Chondrocyte (in vitro differentiated cells): Measurements from ENCODE around the gene KCNAB2. TPM values are rescaled to one million over a fixed set of nuclear protein-coding genes. Genes with fewer than 3 reads are reported as not detected.
A peak's percentile ranks its signal among the peaks of the same experiment; 100 is the strongest.

Experiments used
- DNase-seq: peaks from one replicate; pipeline ENCODE4 v3.0.0; 2021; ENCODE audit warnings: mixed read lengths, low spot score
- H3K27ac Mint-ChIP-seq: one replicate; pipeline ENCODE4 v1.8.0; 2021; ENCODE audit warnings: mild to moderate bottlenecking, moderate library complexity, mixed read lengths; ENCODE audit not compliant: unreplicated experiment
- H3K27me3 Mint-ChIP-seq: 2 replicates; pipeline ENCODE4 v1.8.0; 2021; ENCODE audit warnings: low read depth, mixed read lengths
- H3K36me3 Mint-ChIP-seq: 2 replicates; pipeline ENCODE4 v1.8.0; 2021; ENCODE audit warnings: low read depth, mixed read lengths
- H3K4me1 Mint-ChIP-seq: 2 replicates; pipeline ENCODE4 v1.8.0; 2021; ENCODE audit warnings: low read depth, mild to moderate bottlenecking, mixed read lengths
- H3K4me3 Mint-ChIP-seq: one replicate; pipeline ENCODE4 v1.8.0; 2021; ENCODE audit warnings: mild to moderate bottlenecking, moderate library complexity, mixed read lengths; ENCODE audit not compliant: unreplicated experiment
- H3K9me3 Mint-ChIP-seq: 2 replicates; pipeline ENCODE4 v1.8.0; 2021; ENCODE audit warnings: low read depth, mixed read lengths
- total RNA-seq: library from RNA; stranded (reverse); gene quantifications from 3 replicates; pipeline ENCODE4 v1.2.1, GENCODE V29; 2021
- TF ChIP-seq, protein P1 (sequence below): fragments of 200-600 bp; sonication (generic); IDR thresholded peaks from 2 replicates; pipeline ENCODE4 v1.5.0; 2021; ENCODE audit warnings: antibody characterized with exemption, mild to moderate bottlenecking, moderate library complexity

Gene KCNAB2
- total RNA-seq, 1 donor from 2014 or later = 5.2 TPM

DNA sequence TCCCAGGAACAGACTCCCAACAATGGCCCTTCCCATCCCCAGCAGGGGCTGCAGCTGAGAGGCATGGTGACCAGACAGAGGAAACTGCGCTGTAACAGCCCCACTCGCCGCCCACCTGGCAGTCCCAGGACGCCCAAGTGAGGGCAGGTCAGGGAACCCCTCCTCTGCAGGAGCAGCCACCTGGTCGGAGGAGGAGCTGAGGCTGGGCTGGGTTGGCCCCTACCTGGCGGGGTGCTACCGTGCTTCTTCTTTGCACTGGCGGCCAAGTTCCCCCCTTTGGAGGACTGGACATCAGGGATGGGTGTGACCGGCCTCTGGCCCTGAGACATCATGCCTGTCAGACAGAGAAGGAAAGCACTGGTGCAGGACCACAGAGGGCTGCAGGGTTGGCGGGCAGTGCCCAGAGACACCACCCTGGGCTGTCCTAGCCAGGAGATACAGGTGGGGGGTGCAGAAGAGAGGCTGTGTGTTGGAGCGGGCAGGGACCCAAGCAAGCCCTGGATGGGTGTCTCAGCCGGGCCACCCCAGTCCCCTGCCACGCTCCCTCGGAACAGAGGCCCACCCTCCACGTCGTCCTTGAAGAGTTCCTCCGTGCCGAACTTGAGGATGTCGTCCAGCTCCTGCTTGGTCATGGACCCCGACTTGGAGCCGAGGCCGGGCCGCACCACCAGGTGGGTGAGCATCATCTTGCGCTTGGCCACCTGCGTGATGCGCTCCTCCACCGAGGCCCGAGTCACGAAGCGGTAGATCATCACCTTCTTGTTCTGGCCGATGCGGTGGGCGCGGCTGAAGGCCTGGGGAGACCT, 82.8 kb downstream of the KCNAB2 start:
- TF ChIP-seq, protein P1, sequence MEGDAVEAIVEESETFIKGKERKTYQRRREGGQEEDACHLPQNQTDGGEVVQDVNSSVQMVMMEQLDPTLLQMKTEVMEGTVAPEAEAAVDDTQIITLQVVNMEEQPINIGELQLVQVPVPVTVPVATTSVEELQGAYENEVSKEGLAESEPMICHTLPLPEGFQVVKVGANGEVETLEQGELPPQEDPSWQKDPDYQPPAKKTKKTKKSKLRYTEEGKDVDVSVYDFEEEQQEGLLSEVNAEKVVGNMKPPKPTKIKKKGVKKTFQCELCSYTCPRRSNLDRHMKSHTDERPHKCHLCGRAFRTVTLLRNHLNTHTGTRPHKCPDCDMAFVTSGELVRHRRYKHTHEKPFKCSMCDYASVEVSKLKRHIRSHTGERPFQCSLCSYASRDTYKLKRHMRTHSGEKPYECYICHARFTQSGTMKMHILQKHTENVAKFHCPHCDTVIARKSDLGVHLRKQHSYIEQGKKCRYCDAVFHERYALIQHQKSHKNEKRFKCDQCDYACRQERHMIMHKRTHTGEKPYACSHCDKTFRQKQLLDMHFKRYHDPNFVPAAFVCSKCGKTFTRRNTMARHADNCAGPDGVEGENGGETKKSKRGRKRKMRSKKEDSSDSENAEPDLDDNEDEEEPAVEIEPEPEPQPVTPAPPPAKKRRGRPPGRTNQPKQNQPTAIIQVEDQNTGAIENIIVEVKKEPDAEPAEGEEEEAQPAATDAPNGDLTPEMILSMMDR = no peak
- H3K4me3 Mint-ChIP-seq = no peak overlapping the region
- peak; percentile 91 for DNase-seq
- H3K9me3 Mint-ChIP-seq = peaks cover 14% of the 10 kb centered on the region
- H3K36me3 Mint-ChIP-seq = peaks cover 4% of the 10 kb centered on the region
- H3K27me3 Mint-ChIP-seq = peaks cover 14% of the 10 kb centered on the region
- no peaks in the 10 kb centered on the region for H3K4me1 Mint-ChIP-seq
- no peak overlapping the region for H3K27ac Mint-ChIP-seq

DNA sequence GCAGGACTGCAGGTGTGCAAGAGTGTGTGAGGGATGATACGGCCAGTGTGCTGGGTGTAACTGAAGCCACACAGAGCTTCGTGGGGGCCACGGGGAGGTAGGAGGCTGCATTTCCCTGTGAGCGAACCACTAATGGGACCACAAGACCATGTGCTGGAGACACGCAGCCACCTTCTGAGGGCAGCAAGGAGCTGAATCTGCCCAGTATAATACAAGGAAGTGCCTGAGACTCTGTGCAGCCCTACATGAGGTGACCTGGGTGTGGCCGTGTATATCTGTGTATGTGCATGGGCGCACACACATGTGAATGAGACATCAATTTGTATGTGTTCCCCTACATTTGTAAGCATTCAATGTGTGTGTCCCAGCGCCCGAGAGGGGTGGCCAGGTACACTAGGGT, 83.6 kb downstream of the KCNAB2 start:
- peaks cover 14% of the 10 kb centered on the region for H3K27me3 Mint-ChIP-seq
- DNase-seq = peak; percentile 42
- H3K4me1 Mint-ChIP-seq = no peaks in the 10 kb centered on the region
- peaks cover 4% of the 10 kb centered on the region for H3K36me3 Mint-ChIP-seq
- H3K27ac Mint-ChIP-seq = no peak overlapping the region
- TF ChIP-seq, protein P1 = no peak
- H3K9me3 Mint-ChIP-seq = peaks cover 14% of the 10 kb centered on the region
- H3K4me3 Mint-ChIP-seq = no peak overlapping the region

DNA sequence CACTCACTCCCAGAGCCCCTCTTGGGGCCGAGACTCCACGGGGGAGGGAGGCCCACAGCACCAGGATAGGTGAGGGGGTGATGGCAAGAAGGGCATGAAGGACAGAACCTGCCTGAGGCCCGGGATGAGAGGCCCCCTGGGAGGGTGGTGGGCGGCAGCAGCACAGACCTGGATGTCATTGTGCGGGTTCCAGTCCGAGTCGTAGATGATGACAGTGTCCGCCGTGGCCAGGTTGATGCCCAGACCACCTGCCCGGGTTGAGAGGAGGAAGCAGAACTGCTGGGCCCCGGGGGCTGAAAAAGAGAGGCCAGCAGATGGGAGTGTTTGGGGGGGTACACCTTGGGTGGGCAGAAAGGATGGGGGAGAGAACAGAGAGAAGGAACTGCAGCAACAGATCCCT, 84.3 kb downstream of the KCNAB2 start:
- no peaks in the 10 kb centered on the region for H3K4me1 Mint-ChIP-seq
- TF ChIP-seq, protein P1 = no peak
- H3K9me3 Mint-ChIP-seq = peaks cover 14% of the 10 kb centered on the region
- peaks cover 4% of the 10 kb centered on the region for H3K36me3 Mint-ChIP-seq
- H3K4me3 Mint-ChIP-seq = no peak overlapping the region
- peak; percentile 90 for DNase-seq
- peaks cover 14% of the 10 kb centered on the region for H3K27me3 Mint-ChIP-seq
- no peak overlapping the region for H3K27ac Mint-ChIP-seq

DNA sequence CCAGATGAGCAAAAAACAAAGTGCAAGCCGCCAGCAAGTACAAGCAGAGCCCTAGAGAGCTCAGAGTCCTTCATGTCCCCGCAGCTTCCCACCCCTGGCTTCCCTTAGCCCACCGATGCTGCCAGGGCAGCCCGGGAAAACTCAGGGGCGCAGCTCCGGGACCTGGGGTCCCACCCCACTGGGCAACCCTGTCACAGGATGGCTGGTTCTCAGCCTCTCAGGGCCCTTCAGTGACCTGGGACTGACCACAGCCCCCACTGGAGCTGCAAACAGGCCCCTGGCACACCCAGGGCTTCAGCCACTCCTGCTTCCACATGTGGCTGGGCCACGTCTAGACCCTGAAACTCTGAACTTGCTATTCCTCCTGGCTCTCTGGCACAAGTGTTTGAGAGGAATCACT, 84.9 kb downstream of the KCNAB2 start:
- TF ChIP-seq, protein P1 = no peak
- H3K4me3 Mint-ChIP-seq = no peak overlapping the region
- peaks cover 14% of the 10 kb centered on the region for H3K27me3 Mint-ChIP-seq
- no peak overlapping the region for H3K27ac Mint-ChIP-seq
- peaks cover 14% of the 10 kb centered on the region for H3K9me3 Mint-ChIP-seq
- DNase-seq = peak; percentile 55
- peaks cover 4% of the 10 kb centered on the region for H3K36me3 Mint-ChIP-seq
- no peaks in the 10 kb centered on the region for H3K4me1 Mint-ChIP-seq

DNA sequence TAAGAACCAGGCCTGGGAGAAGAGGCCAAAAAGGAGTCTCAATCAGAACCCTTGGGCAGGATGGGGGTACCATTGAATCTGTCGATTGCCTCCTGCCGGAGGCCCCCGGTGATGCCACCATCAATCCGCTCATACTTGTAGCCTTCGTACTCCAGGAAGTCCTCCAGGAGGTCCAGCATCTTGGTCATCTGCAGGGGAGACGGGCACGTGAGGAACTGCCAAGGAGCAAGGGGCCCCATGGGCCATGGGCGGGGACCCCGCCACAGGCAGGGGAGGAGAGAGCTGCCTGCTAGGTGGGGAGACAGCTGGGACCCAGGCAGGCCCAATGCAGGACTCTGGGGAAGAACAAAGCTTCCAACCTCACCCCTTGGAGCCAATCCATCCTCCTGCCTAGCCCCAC, 85.9 kb downstream of the KCNAB2 start:
- H3K27me3 Mint-ChIP-seq = peaks cover 9% of the 10 kb centered on the region
- H3K9me3 Mint-ChIP-seq = peaks cover 14% of the 10 kb centered on the region
- no peak overlapping the region for H3K4me3 Mint-ChIP-seq
- TF ChIP-seq, protein P1 = no peak
- H3K4me1 Mint-ChIP-seq = no peaks in the 10 kb centered on the region
- peak; percentile 60 for DNase-seq
- no peak overlapping the region for H3K27ac Mint-ChIP-seq
- peaks cover 4% of the 10 kb centered on the region for H3K36me3 Mint-ChIP-seq
